ENCODE data around the gene MTURN.
A peak's percentile ranks its signal among the peaks of the same experiment; 100 is the strongest.

The MTURN gene

DNA sequence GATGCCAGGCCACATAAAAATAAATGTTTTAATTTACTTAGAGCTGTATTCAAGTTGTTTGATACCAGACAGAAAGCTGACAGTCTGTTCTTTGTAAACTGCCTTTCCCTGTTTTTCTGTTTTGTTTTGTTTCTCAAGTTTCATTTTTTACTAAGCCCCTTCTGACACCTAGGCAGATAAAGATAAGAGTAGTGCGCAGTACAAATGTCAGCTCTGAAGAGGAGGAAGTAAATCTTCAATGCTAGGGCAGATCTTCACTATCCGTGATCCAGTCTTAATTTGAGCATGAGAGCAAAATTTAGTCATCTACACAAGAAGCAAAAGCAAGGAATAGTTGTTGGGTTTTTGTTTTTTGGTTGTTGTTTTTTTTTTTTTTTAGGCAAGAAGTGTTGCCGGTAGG, 27.3 kb downstream of the MTURN start:
- H3F3A ChIP-seq (ENCODE audit: insufficient read depth, low read length): no peaks in the 10 kb centered on the region; the same call in 1 of the 2 replicates
- TF ChIP-seq EZH2 (optimal IDR thresholded peaks at IDR 0.05; ENCODE audit: low read depth, low read length) (no peak), CTCF (IDR thresholded peaks at IDR 0.05; ENCODE audit: low read length) (no peak), EZH2phosphoT487 (IDR thresholded peaks at IDR 0.05; ENCODE audit: low read length) (no peak)
- H3K4me2 ChIP-seq (ENCODE audit: low read depth, low read length): no peak overlapping the region
- H3K9me3 ChIP-seq (replicated peaks; ENCODE audit: insufficient read depth, low read length): no peaks in the 10 kb centered on the region
- H4K20me1 ChIP-seq (ENCODE audit: insufficient read depth, low read length): no peaks in the 10 kb centered on the region
- no peak overlapping the region for H3K27ac ChIP-seq (ENCODE audit: low read length)
- no peak overlapping the region for H2AFZ ChIP-seq (ENCODE audit: low read length)
- DNase-seq: no peak
- no peaks in the 10 kb centered on the region for H3K36me3 ChIP-seq (replicated peaks; ENCODE audit: insufficient read depth, low read length)
- H3K79me2 ChIP-seq (ENCODE audit: low read length): no peaks in the 10 kb centered on the region
- no peaks in the 10 kb centered on the region for H3K9me2 ChIP-seq (replicated peaks; ENCODE audit: insufficient read depth, low read length)
- no peak overlapping the region for H3K4me3 ChIP-seq (ENCODE audit: low read length)
- no peaks in the 10 kb centered on the region for H3K27me3 ChIP-seq (replicated peaks; ENCODE audit: insufficient read depth, low read length)
- H3K9ac ChIP-seq (ENCODE audit: low read length): no peak overlapping the region
- H3K4me1 ChIP-seq (ENCODE audit: low read length): peaks cover 28% of the 10 kb centered on the region

DNA sequence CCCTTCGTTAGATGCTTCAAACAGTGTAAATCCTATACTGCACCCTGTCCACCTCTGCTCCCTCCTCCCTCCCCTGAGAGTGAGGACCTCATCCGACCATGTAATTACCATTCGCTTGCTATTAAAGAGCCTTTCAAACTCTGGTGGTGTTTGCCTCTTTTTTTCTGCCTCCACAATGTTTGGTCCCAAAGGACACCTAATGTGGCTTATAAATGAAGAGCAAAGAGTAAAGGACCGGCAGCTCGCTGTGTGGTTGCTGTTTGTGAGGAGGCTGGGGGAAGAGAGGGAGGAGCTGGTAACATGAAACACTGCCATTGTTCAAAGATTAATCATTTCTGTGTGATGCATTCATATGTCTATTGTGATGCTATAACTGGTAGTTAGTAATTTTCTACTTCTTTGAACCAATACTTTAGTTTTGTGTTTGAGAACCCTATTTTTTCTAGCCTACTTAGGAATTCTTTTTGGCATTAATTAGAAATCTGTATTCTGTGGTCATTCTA, 27.9 kb downstream of the MTURN start:
- Histone ChIP-seq H3F3A (ENCODE audit: insufficient read depth, low read length) (no peaks in the 10 kb centered on the region; the same call in 1 of the 2 replicates), H3K9me2 (replicated peaks; ENCODE audit: insufficient read depth, low read length) (no peaks in the 10 kb centered on the region), H4K20me1 (ENCODE audit: insufficient read depth, low read length) (no peaks in the 10 kb centered on the region), H3K4me3 (ENCODE audit: low read length) (no peak overlapping the region), H3K27ac (ENCODE audit: low read length) (peak overlapping the region; percentile 18; the same call in 1 of the 2 replicates), H3K79me2 (ENCODE audit: low read length) (no peaks in the 10 kb centered on the region), H3K27me3 (replicated peaks; ENCODE audit: insufficient read depth, low read length) (no peaks in the 10 kb centered on the region), H3K4me2 (ENCODE audit: low read depth, low read length) (peak overlapping the region; percentile 40; the same call in 1 of the 2 replicates), H2AFZ (ENCODE audit: low read length) (no peak overlapping the region), H3K9ac (ENCODE audit: low read length) (no peak overlapping the region), H3K4me1 (ENCODE audit: low read length) (peaks cover 28% of the 10 kb centered on the region), H3K36me3 (replicated peaks; ENCODE audit: insufficient read depth, low read length) (no peaks in the 10 kb centered on the region), H3K9me3 (replicated peaks; ENCODE audit: insufficient read depth, low read length) (no peaks in the 10 kb centered on the region)
- TF ChIP-seq EZH2phosphoT487 (IDR thresholded peaks at IDR 0.05; ENCODE audit: low read length) (no peak), EZH2 (optimal IDR thresholded peaks at IDR 0.05; ENCODE audit: low read depth, low read length) (no peak), CTCF (IDR thresholded peaks at IDR 0.05; ENCODE audit: low read length) (no peak)
- DNase-seq: no peak

DNA sequence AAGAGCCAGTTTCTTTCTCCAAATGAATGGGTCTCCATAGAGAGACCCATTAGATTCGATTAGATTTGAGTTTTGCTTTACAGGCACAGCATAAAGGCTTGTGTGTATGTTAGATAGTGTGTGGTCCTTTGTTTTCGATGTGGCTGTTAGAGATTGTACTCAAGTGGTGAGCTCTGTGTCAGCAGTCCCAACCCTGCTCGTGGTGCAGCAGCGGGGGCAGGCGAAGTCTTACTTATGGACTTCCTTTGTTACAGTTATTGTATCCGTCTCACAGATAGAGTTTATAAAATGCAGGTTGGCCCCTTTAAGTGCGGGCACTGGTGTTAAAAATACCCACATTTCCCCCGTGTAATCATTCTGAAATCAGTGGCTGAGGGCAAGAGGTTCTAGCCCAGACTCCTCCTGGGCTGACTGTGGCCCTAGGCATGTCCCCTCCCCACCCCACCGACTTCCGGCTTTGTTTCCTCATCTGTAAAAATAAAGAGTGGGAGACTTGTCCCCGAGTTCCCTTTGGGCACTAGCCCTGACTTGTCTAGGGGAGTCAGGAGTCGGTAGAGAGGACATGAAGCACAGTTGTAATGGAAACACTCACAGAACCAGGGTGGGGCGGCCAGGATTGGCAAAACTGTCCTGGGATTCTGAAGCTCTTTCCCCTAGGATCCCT, 28.6 kb downstream of the MTURN start:
- no peaks in the 10 kb centered on the region for H3K9me3 ChIP-seq (replicated peaks; ENCODE audit: insufficient read depth, low read length)
- no peaks in the 10 kb centered on the region for H3K36me3 ChIP-seq (replicated peaks; ENCODE audit: insufficient read depth, low read length)
- no peaks in the 10 kb centered on the region for H3K27me3 ChIP-seq (replicated peaks; ENCODE audit: insufficient read depth, low read length)
- DNase-seq: peak; percentile 51
- no peaks in the 10 kb centered on the region for H4K20me1 ChIP-seq (ENCODE audit: insufficient read depth, low read length)
- H3K9me2 ChIP-seq (replicated peaks; ENCODE audit: insufficient read depth, low read length): no peaks in the 10 kb centered on the region
- H3K27ac ChIP-seq (ENCODE audit: low read length): peak overlapping the region; percentile 18; the same call in 1 of the 2 replicates
- TF ChIP-seq EZH2 (optimal IDR thresholded peaks at IDR 0.05; ENCODE audit: low read depth, low read length) (no peak), EZH2phosphoT487 (IDR thresholded peaks at IDR 0.05; ENCODE audit: low read length) (no peak), CTCF (IDR thresholded peaks at IDR 0.05; ENCODE audit: low read length) (no peak)
- H3K4me1 ChIP-seq (ENCODE audit: low read length): peaks cover 28% of the 10 kb centered on the region
- no peaks in the 10 kb centered on the region; the same call in 1 of the 2 replicates for H3F3A ChIP-seq (ENCODE audit: insufficient read depth, low read length)
- H2AFZ ChIP-seq (ENCODE audit: low read length): peak overlapping the region; percentile 5; the same call in 1 of the 2 replicates
- H3K79me2 ChIP-seq (ENCODE audit: low read length): no peaks in the 10 kb centered on the region
- no peak overlapping the region for H3K4me3 ChIP-seq (ENCODE audit: low read length)
- H3K4me2 ChIP-seq (ENCODE audit: low read depth, low read length): peak overlapping the region; percentile 40
- H3K9ac ChIP-seq (ENCODE audit: low read length): no peak overlapping the region; the same call in 1 of the 2 replicates

Data from MM.1S (cell line).